HepG2 (cell line): Measurements from ENCODE around the gene DENND10. TPM values are rescaled to one million over a fixed set of nuclear protein-coding genes. Genes with fewer than 3 reads are reported as not detected.
A peak's percentile ranks its signal among the peaks of the same experiment; 100 is the strongest.

Experiments
- ATAD3A ChIP-seq: sonication (generic); formaldehyde crosslinking; IDR thresholded peaks from 2 replicates; pipeline ENCODE4 v1.4.0; 2020; ENCODE audit warnings: missing genetic modification reagents
- CREB1 ChIP-seq, 2 experiments: fragments of 450-650 bp in 1 of 2; IDR thresholded peaks; 2 replicates each; pipeline ENCODE4 v1.6.1; 2016 to 2017; ENCODE audit warnings: control low read depth in 1 of 2, mild to moderate bottlenecking in 1 of 2, missing compliant biosample characterization in 1 of 2, missing genetic modification characterization in 1 of 2
- HDAC2 ChIP-seq: sonication (generic); formaldehyde crosslinking; IDR thresholded peaks from 2 replicates; pipeline ENCODE4 v1.4.0; 2020; ENCODE audit warnings: missing genetic modification reagents
- HOXA3 ChIP-seq: sonication (generic); formaldehyde crosslinking; IDR thresholded peaks from 2 replicates; pipeline ENCODE4 v1.5.0; 2020; ENCODE audit warnings: missing genetic modification reagents
- JUN ChIP-seq: sonication (generic); formaldehyde crosslinking; IDR thresholded peaks from 2 replicates; pipeline ENCODE4 v1.4.0; 2020; ENCODE audit warnings: mild to moderate bottlenecking, missing genetic modification reagents
- KDM4B ChIP-seq: sonication (generic); formaldehyde crosslinking; IDR thresholded peaks from 2 replicates; pipeline ENCODE4 v1.4.0; 2020; ENCODE audit warnings: missing genetic modification reagents
- NCOA2 ChIP-seq: sonication (generic); formaldehyde crosslinking; IDR thresholded peaks from 2 replicates; pipeline ENCODE4 v1.8.0; 2022; ENCODE audit warnings: inconsistent platforms
- NCOA5 ChIP-seq: sonication (generic); formaldehyde crosslinking; IDR thresholded peaks from 2 replicates; pipeline ENCODE4 v1.4.0; 2020; ENCODE audit warnings: missing genetic modification reagents
- NFRKB ChIP-seq: fragments of 450-650 bp; IDR thresholded peaks from 2 replicates; pipeline ENCODE4 v1.6.1; 2017
- POLR2A ChIP-seq, 2 experiments: IDR thresholded peaks; 2 replicates each; pipeline ENCODE4 v1.6.1; 2011; ENCODE audit warnings: low read depth in 2 of 2, low read length in 2 of 2, mild to moderate bottlenecking in 1 of 2, moderate library complexity in 1 of 2; ENCODE audit not compliant: insufficient read depth in 1 of 2
- RAD51 ChIP-seq: fragments of 450-650 bp; IDR thresholded peaks from 2 replicates; pipeline ENCODE4 v1.6.1; 2016; ENCODE audit warnings: borderline replicate concordance
- RFXANK ChIP-seq: IDR thresholded peaks from 2 replicates; pipeline ENCODE4 v1.6.1; 2016
- ZNF230 ChIP-seq: sonication (generic); formaldehyde crosslinking; IDR thresholded peaks from 2 replicates; pipeline ENCODE4 v1.4.0; 2020; ENCODE audit warnings: mild to moderate bottlenecking, missing genetic modification reagents
- ZNF546 ChIP-seq: sonication (generic); formaldehyde crosslinking; conservative IDR thresholded peaks from 2 replicates; pipeline ENCODE4 v1.8.1; 2023; ENCODE audit warnings: mild to moderate bottlenecking, missing genetic modification reagents
- ZNF564 ChIP-seq: sonication (generic); formaldehyde crosslinking; IDR thresholded peaks from 2 replicates; pipeline ENCODE4 v1.8.1; 2023; ENCODE audit warnings: mild to moderate bottlenecking, missing genetic modification reagents
- ZNF619 ChIP-seq: sonication (generic); formaldehyde crosslinking; IDR thresholded peaks from 2 replicates; pipeline ENCODE4 v1.4.0; 2020; ENCODE audit warnings: mild to moderate bottlenecking, missing genetic modification reagents
- ZNF709 ChIP-seq: sonication (generic); formaldehyde crosslinking; IDR thresholded peaks from 2 replicates; pipeline ENCODE4 v1.5.0; 2020; ENCODE audit warnings: mild to moderate bottlenecking, missing genetic modification reagents
- ZSCAN20 ChIP-seq: sonication (generic); formaldehyde crosslinking; IDR thresholded peaks from 2 replicates; pipeline ENCODE4 v1.4.0; 2020; ENCODE audit warnings: missing genetic modification reagents, mild to moderate bottlenecking, borderline replicate concordance
- polyA plus RNA-seq, 8 experiments: library from polyadenylated mRNA; depleted of rRNA in 3 of 8; stranded (reverse) in 7 of 8; unstranded in 1 of 8; fragments of >200 nt; fragmentation: Illumina TruSeq in 4 of 8; extraction: Trizol in 4 of 8; gene quantifications; 2 replicates each; pipeline versions ENCODE4 v1.2.1 to v1.2.3, GENCODE V29; 2011 to 2016; ENCODE audit warnings: low read depth in 4 of 8, missing spikeins in 1 of 8, mixed read lengths in 1 of 8; ENCODE audit not compliant: insufficient read depth in 1 of 8
- total RNA-seq, 5 experiments: library from RNA; depleted of rRNA; stranded (reverse); fragments of >200 nt; fragmentation: Illumina TruSeq; extraction: Trizol; gene quantifications; 2 replicates each; pipeline ENCODE4 v1.2.3, GENCODE V29; 2016; ENCODE audit warnings: low read depth in 1 of 5
- TF ChIP-seq, protein P1 (sequence below): sonication (generic); formaldehyde crosslinking; IDR thresholded peaks from 2 replicates; pipeline ENCODE4 v1.5.1; 2020; ENCODE audit warnings: missing genetic modification reagents, mild to moderate bottlenecking, borderline replicate concordance
- TF ChIP-seq, protein P2 (sequence below): sonication (generic); formaldehyde crosslinking; IDR thresholded peaks from 2 replicates; pipeline ENCODE4 v1.5.0; 2020; ENCODE audit warnings: mild to moderate bottlenecking, missing genetic modification reagents
- TF ChIP-seq, protein P3 (sequence below): sonication (generic); formaldehyde crosslinking; IDR thresholded peaks from 2 replicates; pipeline ENCODE4 v1.8.1; 2023; ENCODE audit warnings: missing genetic modification reagents, inconsistent platforms, borderline replicate concordance
- TF ChIP-seq, protein P4 (sequence below): IDR thresholded peaks from 2 replicates; pipeline ENCODE4 v1.6.1; 2016; ENCODE audit warnings: missing biosample characterization, missing genetic modification reagents, low read depth
- TF ChIP-seq, protein P5 (sequence below): sonication (generic); formaldehyde crosslinking; IDR thresholded peaks from 2 replicates; pipeline ENCODE4 v1.5.0; 2020; ENCODE audit warnings: mild to moderate bottlenecking, missing genetic modification reagents

The DENND10 gene
- total and polyA plus RNA-seq, 2 of the 13 experiments (the other 11 are each of a cell fraction or from before 2014, with no cell fraction given) = 43.7 to 78.8 TPM

DNA sequence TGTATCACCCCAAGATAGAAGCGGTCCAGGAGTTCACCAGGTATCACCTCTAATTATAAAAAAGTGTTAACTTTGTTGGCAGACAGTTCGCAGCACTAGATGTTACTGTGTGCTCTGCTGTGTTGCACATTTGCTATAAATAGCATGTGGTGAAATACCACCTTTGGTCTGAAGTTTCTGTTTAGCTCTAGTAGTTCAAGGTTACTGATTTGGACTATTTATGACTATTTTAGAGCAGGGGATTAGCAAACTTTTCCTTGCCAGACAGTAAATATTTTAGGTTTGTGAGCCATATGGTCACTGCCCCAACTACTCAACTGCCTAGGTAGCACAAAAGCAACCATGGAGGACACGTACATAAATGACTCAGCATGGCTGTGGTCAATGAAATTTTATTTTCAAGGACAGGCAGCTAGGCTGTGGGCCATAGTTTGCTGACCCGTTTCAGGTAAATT lies 16.5 kb downstream of the DENND10 start (continued):
- TF ChIP-seq, protein P1, sequence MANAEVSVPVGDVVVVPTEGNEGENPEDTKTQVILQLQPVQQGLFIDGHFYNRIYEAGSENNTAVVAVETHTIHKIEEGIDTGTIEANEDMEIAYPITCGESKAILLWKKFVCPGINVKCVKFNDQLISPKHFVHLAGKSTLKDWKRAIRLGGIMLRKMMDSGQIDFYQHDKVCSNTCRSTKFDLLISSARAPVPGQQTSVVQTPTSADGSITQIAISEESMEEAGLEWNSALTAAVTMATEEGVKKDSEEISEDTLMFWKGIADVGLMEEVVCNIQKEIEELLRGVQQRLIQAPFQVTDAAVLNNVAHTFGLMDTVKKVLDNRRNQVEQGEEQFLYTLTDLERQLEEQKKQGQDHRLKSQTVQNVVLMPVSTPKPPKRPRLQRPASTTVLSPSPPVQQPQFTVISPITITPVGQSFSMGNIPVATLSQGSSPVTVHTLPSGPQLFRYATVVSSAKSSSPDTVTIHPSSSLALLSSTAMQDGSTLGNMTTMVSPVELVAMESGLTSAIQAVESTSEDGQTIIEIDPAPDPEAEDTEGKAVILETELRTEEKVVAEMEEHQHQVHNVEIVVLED = peak; percentile 54; the same call in 1 of the 2 replicates
- TF ChIP-seq, protein P2, sequence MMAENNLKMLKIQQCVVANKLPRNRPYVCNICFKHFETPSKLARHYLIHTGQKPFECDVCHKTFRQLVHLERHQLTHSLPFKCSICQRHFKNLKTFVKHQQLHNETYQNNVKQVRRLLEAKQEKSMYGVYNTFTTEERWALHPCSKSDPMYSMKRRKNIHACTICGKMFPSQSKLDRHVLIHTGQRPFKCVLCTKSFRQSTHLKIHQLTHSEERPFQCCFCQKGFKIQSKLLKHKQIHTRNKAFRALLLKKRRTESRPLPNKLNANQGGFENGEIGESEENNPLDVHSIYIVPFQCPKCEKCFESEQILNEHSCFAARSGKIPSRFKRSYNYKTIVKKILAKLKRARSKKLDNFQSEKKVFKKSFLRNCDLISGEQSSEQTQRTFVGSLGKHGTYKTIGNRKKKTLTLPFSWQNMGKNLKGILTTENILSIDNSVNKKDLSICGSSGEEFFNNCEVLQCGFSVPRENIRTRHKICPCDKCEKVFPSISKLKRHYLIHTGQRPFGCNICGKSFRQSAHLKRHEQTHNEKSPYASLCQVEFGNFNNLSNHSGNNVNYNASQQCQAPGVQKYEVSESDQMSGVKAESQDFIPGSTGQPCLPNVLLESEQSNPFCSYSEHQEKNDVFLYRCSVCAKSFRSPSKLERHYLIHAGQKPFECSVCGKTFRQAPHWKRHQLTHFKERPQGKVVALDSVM = peak; percentile 68
- TF ChIP-seq JUN (CRISPR knock-in tag) = peak; percentile 68; the same call in 1 of the 2 replicates
- no peak for TF ChIP-seq ZNF619 (CRISPR knock-in tag)
- no peak for TF ChIP-seq ATAD3A
- TF ChIP-seq RAD51 = no peak
- peak; percentile 95 for TF ChIP-seq NCOA2
- no peak for TF ChIP-seq CREB1 (IDR thresholded peaks at IDR 0.05)
- peak; percentile 82 for TF ChIP-seq CREB1 (CRISPR knock-in tag; IDR thresholded peaks at IDR 0.05)
- TF ChIP-seq HOXA3 (CRISPR knock-in tag) = peak; percentile 83; the same call in 1 of the 2 replicates
- no peak for TF ChIP-seq KDM4B (CRISPR knock-in tag)
- no peak for TF ChIP-seq NCOA5 (CRISPR knock-in tag)
- TF ChIP-seq ZNF230 (CRISPR knock-in tag) = 0 out of 2 replicates have a peak, but pooled peaks have one; percentile 39
- no peak for TF ChIP-seq POLR2A (IDR thresholded peaks at IDR 0.05; ENCODE audit: insufficient read depth in 1 of 2, low read depth in 2 of 2, low read length in 2 of 2)
- TF ChIP-seq, protein P3, sequence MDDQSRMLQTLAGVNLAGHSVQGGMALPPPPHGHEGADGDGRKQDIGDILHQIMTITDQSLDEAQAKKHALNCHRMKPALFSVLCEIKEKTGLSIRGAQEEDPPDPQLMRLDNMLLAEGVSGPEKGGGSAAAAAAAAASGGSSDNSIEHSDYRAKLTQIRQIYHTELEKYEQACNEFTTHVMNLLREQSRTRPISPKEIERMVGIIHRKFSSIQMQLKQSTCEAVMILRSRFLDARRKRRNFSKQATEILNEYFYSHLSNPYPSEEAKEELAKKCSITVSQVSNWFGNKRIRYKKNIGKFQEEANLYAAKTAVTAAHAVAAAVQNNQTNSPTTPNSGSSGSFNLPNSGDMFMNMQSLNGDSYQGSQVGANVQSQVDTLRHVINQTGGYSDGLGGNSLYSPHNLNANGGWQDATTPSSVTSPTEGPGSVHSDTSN (CRISPR knock-in tag) = no peak
- no peak for TF ChIP-seq ZNF709
- TF ChIP-seq, protein P4, sequence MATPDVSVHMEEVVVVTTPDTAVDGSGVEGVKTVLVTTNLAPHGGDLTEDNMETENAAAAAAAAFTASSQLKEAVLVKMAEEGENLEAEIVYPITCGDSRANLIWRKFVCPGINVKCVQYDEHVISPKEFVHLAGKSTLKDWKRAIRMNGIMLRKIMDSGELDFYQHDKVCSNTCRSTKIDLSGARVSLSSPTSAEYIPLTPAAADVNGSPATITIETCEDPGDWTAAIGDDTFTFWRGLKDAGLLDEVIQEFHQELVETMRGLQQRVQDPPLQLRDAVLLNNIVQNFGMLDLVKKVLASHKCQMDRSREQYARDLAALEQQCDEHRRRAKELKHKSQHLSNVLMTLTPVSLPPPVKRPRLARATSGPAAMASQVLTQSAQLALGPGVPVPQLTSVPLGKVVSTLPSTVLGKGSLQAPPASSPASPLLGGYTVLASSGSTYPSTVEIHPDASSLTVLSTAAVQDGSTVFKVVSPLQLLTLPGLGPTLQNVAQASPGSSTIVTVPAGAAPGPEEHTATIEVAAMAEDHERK (CRISPR knock-in tag) = 0 out of 2 replicates have a peak, but pooled peaks have one; percentile 25
- TF ChIP-seq ZNF546 = no peak
- no peak for TF ChIP-seq RFXANK (CRISPR knock-in tag)
- TF ChIP-seq, protein P5, sequence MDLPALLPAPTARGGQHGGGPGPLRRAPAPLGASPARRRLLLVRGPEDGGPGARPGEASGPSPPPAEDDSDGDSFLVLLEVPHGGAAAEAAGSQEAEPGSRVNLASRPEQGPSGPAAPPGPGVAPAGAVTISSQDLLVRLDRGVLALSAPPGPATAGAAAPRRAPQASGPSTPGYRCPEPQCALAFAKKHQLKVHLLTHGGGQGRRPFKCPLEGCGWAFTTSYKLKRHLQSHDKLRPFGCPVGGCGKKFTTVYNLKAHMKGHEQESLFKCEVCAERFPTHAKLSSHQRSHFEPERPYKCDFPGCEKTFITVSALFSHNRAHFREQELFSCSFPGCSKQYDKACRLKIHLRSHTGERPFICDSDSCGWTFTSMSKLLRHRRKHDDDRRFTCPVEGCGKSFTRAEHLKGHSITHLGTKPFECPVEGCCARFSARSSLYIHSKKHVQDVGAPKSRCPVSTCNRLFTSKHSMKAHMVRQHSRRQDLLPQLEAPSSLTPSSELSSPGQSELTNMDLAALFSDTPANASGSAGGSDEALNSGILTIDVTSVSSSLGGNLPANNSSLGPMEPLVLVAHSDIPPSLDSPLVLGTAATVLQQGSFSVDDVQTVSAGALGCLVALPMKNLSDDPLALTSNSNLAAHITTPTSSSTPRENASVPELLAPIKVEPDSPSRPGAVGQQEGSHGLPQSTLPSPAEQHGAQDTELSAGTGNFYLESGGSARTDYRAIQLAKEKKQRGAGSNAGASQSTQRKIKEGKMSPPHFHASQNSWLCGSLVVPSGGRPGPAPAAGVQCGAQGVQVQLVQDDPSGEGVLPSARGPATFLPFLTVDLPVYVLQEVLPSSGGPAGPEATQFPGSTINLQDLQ (CRISPR knock-in tag) = no peak
- TF ChIP-seq ZSCAN20 (CRISPR knock-in tag) = no peak
- TF ChIP-seq ZNF564 (CRISPR knock-in tag) = 0 out of 2 replicates have a peak, but pooled peaks have one; percentile 33
- peak; percentile 89 for TF ChIP-seq HDAC2
- no peak for TF ChIP-seq NFRKB
